Measurements from ENCODE around the gene PYGM.
A peak's percentile ranks its signal among the peaks of the same experiment; 100 is the strongest.

Gene PYGM

GRCh38 chr11:64789331-64790204, 29.8 kb upstream of the PYGM start:
- H3K27me3 ChIP-seq (ENCODE audit: control insufficient read depth, insufficient read depth, low read length), result no peaks in the 10 kb centered on the region
- no peaks in the 10 kb centered on the region for H3K4me1 ChIP-seq (ENCODE audit: control insufficient read depth, insufficient read depth, low read length)
- no peak overlapping the region for H3K27ac ChIP-seq (ENCODE audit: low read depth, low read length)
- H3K4me3 ChIP-seq (ENCODE audit: low read depth, low read length), result no peak overlapping the region
- H3K9me3 ChIP-seq (ENCODE audit: control insufficient read depth, insufficient read depth, low read length), result no peaks in the 10 kb centered on the region
- H3K36me3 ChIP-seq (ENCODE audit: control insufficient read depth, insufficient read depth, low read length), result peaks cover 7% of the 10 kb centered on the region
- H3K9ac ChIP-seq (ENCODE audit: low read depth, low read length), result no peak overlapping the region

- Histone ChIP-seq H3K36me3 (ENCODE audit: control insufficient read depth, insufficient read depth, low read length) (peaks cover 7% of the 10 kb centered on the region), H3K27me3 (ENCODE audit: control insufficient read depth, insufficient read depth, low read length) (no peaks in the 10 kb centered on the region), H3K4me1 (ENCODE audit: control insufficient read depth, insufficient read depth, low read length) (no peaks in the 10 kb centered on the region), H3K4me3 (ENCODE audit: low read depth, low read length) (no peak overlapping the region), H3K27ac (ENCODE audit: low read depth, low read length) (no peak overlapping the region), H3K9me3 (ENCODE audit: control insufficient read depth, insufficient read depth, low read length) (no peaks in the 10 kb centered on the region), H3K9ac (ENCODE audit: low read depth, low read length) (no peak overlapping the region)
These were observed 28.8 kb upstream of the PYGM start for GRCh38 chr11:64788321-64789215.

GRCh38 chr11:64787526-64788320, 27.9 kb upstream of the PYGM start:
- Histone ChIP-seq H3K9ac (ENCODE audit: low read depth, low read length) (no peak overlapping the region), H3K9me3 (ENCODE audit: control insufficient read depth, insufficient read depth, low read length) (no peaks in the 10 kb centered on the region)

GRCh38 chr11:64786308-64786707, 26.5 kb upstream of the PYGM start:
- H3K27me3 ChIP-seq (ENCODE audit: control insufficient read depth, insufficient read depth, low read length), result no peaks in the 10 kb centered on the region
- H3K9ac ChIP-seq (ENCODE audit: low read depth, low read length), result no peak overlapping the region
- no peaks in the 10 kb centered on the region for H3K9me3 ChIP-seq (ENCODE audit: control insufficient read depth, insufficient read depth, low read length)
- peaks cover 7% of the 10 kb centered on the region for H3K36me3 ChIP-seq (ENCODE audit: control insufficient read depth, insufficient read depth, low read length)
- no peak overlapping the region for H3K27ac ChIP-seq (ENCODE audit: low read depth, low read length)
- H3K4me3 ChIP-seq (ENCODE audit: low read depth, low read length), result no peak overlapping the region
- no peaks in the 10 kb centered on the region for H3K4me1 ChIP-seq (ENCODE audit: control insufficient read depth, insufficient read depth, low read length)

More at GRCh38 chr11:64787526-64788320, 27.9 kb upstream of the PYGM start:
- H3K27ac ChIP-seq (ENCODE audit: low read depth, low read length), result no peak overlapping the region
- H3K4me1 ChIP-seq (ENCODE audit: control insufficient read depth, insufficient read depth, low read length), result no peaks in the 10 kb centered on the region
- H3K4me3 ChIP-seq (ENCODE audit: low read depth, low read length), result no peak overlapping the region
- no peaks in the 10 kb centered on the region for H3K27me3 ChIP-seq (ENCODE audit: control insufficient read depth, insufficient read depth, low read length)
- H3K36me3 ChIP-seq (ENCODE audit: control insufficient read depth, insufficient read depth, low read length), result peaks cover 7% of the 10 kb centered on the region

GRCh38 chr11:64784813-64785581, 25.2 kb upstream of the PYGM start:
- no peak overlapping the region for H3K9ac ChIP-seq (ENCODE audit: low read depth, low read length)
- H3K9me3 ChIP-seq (ENCODE audit: control insufficient read depth, insufficient read depth, low read length), result no peaks in the 10 kb centered on the region
- no peak overlapping the region for H3K4me3 ChIP-seq (ENCODE audit: low read depth, low read length)
- H3K4me1 ChIP-seq (ENCODE audit: control insufficient read depth, insufficient read depth, low read length), result no peaks in the 10 kb centered on the region
- no peaks in the 10 kb centered on the region for H3K27me3 ChIP-seq (ENCODE audit: control insufficient read depth, insufficient read depth, low read length)
- peaks cover 5% of the 10 kb centered on the region for H3K36me3 ChIP-seq (ENCODE audit: control insufficient read depth, insufficient read depth, low read length)
- H3K27ac ChIP-seq (ENCODE audit: low read depth, low read length), result no peak overlapping the region

- H3K4me3 ChIP-seq (ENCODE audit: low read depth, low read length), result peak within 1 kb of the TSS; percentile 91
- 0 out of 2 replicates have a peak, but pooled peaks cover 4% of the 10 kb centered on the region for H3K4me1 ChIP-seq (ENCODE audit: control insufficient read depth, insufficient read depth, low read length)
- H3K27me3 ChIP-seq (ENCODE audit: control insufficient read depth, insufficient read depth, low read length), result no peaks in the 10 kb centered on the region
- H3K27ac ChIP-seq (ENCODE audit: low read depth, low read length), result peak within 1 kb of the TSS; percentile 99
- peak within 1 kb of the TSS; percentile 93 for H3K9ac ChIP-seq (ENCODE audit: low read depth, low read length)
- H3K9me3 ChIP-seq (ENCODE audit: control insufficient read depth, insufficient read depth, low read length), result no peaks in the 10 kb centered on the region
- peaks cover 37% of the 10 kb centered on the region for H3K36me3 ChIP-seq (ENCODE audit: control insufficient read depth, insufficient read depth, low read length)
These were observed 18.9 kb upstream of the PYGM start, which contains the start of gene SF1 for GRCh38 chr11:64778473-64779298. TSS of gene SF1 (minus strand) at chr11:64778542. CDS start at chr11:64778392, 150 bp downstream.

GRCh38 chr11:64778223-64778472, 18.4 kb upstream of the PYGM start:
- Histone ChIP-seq H3K4me3 (ENCODE audit: low read depth, low read length) (peak overlapping the region; percentile 91), H3K9me3 (ENCODE audit: control insufficient read depth, insufficient read depth, low read length) (no peaks in the 10 kb centered on the region), H3K9ac (ENCODE audit: low read depth, low read length) (peak overlapping the region; percentile 93), H3K36me3 (ENCODE audit: control insufficient read depth, insufficient read depth, low read length) (peaks cover 43% of the 10 kb centered on the region), H3K27me3 (ENCODE audit: control insufficient read depth, insufficient read depth, low read length) (no peaks in the 10 kb centered on the region), H3K27ac (ENCODE audit: low read depth, low read length) (peak overlapping the region; percentile 99), H3K4me1 (ENCODE audit: control insufficient read depth, insufficient read depth, low read length) (0 out of 2 replicates have a peak, but pooled peaks cover 4% of the 10 kb centered on the region)

- peak overlapping the region; percentile 99 for H3K27ac ChIP-seq (ENCODE audit: low read depth, low read length)
- H3K4me1 ChIP-seq (ENCODE audit: control insufficient read depth, insufficient read depth, low read length), result 0 out of 2 replicates have a peak, but pooled peaks cover 4% of the 10 kb centered on the region
- H3K4me3 ChIP-seq (ENCODE audit: low read depth, low read length), result peak overlapping the region; percentile 91
- H3K9ac ChIP-seq (ENCODE audit: low read depth, low read length), result peak overlapping the region; percentile 93
- peaks cover 48% of the 10 kb centered on the region for H3K36me3 ChIP-seq (ENCODE audit: control insufficient read depth, insufficient read depth, low read length)
- no peaks in the 10 kb centered on the region for H3K9me3 ChIP-seq (ENCODE audit: control insufficient read depth, insufficient read depth, low read length)
- H3K27me3 ChIP-seq (ENCODE audit: control insufficient read depth, insufficient read depth, low read length), result no peaks in the 10 kb centered on the region
These were observed 17.9 kb upstream of the PYGM start for GRCh38 chr11:64777449-64778222.

GRCh38 chr11:64776875-64777274, 17.1 kb upstream of the PYGM start:
- Histone ChIP-seq H3K27me3 (ENCODE audit: control insufficient read depth, insufficient read depth, low read length) (no peaks in the 10 kb centered on the region), H3K9ac (ENCODE audit: low read depth, low read length) (peak overlapping the region; percentile 2; the same call in 1 of the 2 replicates), H3K9me3 (ENCODE audit: control insufficient read depth, insufficient read depth, low read length) (no peaks in the 10 kb centered on the region), H3K4me1 (ENCODE audit: control insufficient read depth, insufficient read depth, low read length) (0 out of 2 replicates have a peak, but pooled peaks cover 4% of the 10 kb centered on the region), H3K4me3 (ENCODE audit: low read depth, low read length) (peak overlapping the region; percentile 91), H3K36me3 (ENCODE audit: control insufficient read depth, insufficient read depth, low read length) (peaks cover 55% of the 10 kb centered on the region), H3K27ac (ENCODE audit: low read depth, low read length) (no peak overlapping the region)

All from HUES48 (cell line).